HEK293T (cell line): ENCODE data around the gene SPINK7.

Source experiments
- CTCF ChIA-PET: fragments of 350-600 bp; formaldehyde crosslinking; extraction: SDS; loops from one replicate; lab custom pipeline; 2021; ENCODE audit warnings: antibody characterized with exemption, inconsistent platforms; lab: Yijun Ruan, JAX
- POLR2A ChIA-PET: fragments of 350-600 bp; formaldehyde crosslinking; extraction: SDS; loops from one replicate; lab custom pipeline; 2020; ENCODE audit warnings: antibody characterized with exemption, inconsistent platforms; lab: Yijun Ruan, JAX
- DNase-seq: peaks from one replicate; pipeline ENCODE4 v3.0.0; 2012; ENCODE audit warnings: mixed read lengths; ENCODE audit errors: extremely low spot score
- ARNT ChIP-seq: fragments of 450-650 bp; IDR thresholded peaks from 2 replicates; pipeline ENCODE4 v1.6.1; 2017; ENCODE audit warnings: mild to moderate bottlenecking
- BHLHE40 ChIP-seq: fragments of 450-650 bp; IDR thresholded peaks from 2 replicates; pipeline ENCODE4 v1.6.1; 2016; ENCODE audit warnings: mild to moderate bottlenecking, moderate library complexity, borderline replicate concordance
- CTBP1 ChIP-seq: fragments of 450-650 bp; IDR thresholded peaks from 2 replicates; pipeline ENCODE4 v1.6.1; 2016; ENCODE audit warnings: borderline replicate concordance
- ELF4 ChIP-seq: fragments of 450-650 bp; IDR thresholded peaks from 2 replicates; pipeline ENCODE4 v1.6.1; 2017; ENCODE audit warnings: antibody characterized with exemption
- FOXA1 ChIP-seq: fragments of 450-650 bp; IDR thresholded peaks from 2 replicates; pipeline ENCODE4 v1.6.1; 2016; ENCODE audit warnings: mild to moderate bottlenecking
- FOXK2 ChIP-seq: fragments of 450-650 bp; IDR thresholded peaks from 2 replicates; pipeline ENCODE4 v1.6.1; 2016; ENCODE audit warnings: mild to moderate bottlenecking
- FOXM1 ChIP-seq: fragments of 450-650 bp; IDR thresholded peaks from 2 replicates; pipeline ENCODE4 v1.6.1; 2017; ENCODE audit warnings: mild to moderate bottlenecking, borderline replicate concordance
- HDGF ChIP-seq: fragments of 450-650 bp; IDR thresholded peaks from 2 replicates; pipeline ENCODE4 v1.6.1; 2017; ENCODE audit warnings: antibody characterized with exemption, borderline replicate concordance
- L3MBTL2 ChIP-seq: fragments of 450-650 bp; conservative IDR thresholded peaks from 2 replicates; pipeline ENCODE4 v1.6.1; 2016; ENCODE audit warnings: mild to moderate bottlenecking
- LEF1 ChIP-seq: fragments of 450-650 bp; IDR thresholded peaks from 2 replicates; pipeline ENCODE4 v1.6.1; 2017; ENCODE audit warnings: mild to moderate bottlenecking, borderline replicate concordance
- NFRKB ChIP-seq: fragments of 450-650 bp; IDR thresholded peaks from 2 replicates; pipeline ENCODE4 v1.6.1; 2016; ENCODE audit warnings: mild to moderate bottlenecking, moderate library complexity
- PKNOX1 ChIP-seq: fragments of 450-650 bp; IDR thresholded peaks from 2 replicates; pipeline ENCODE4 v1.6.1; 2016
- SP1 ChIP-seq: fragments of 450-650 bp; IDR thresholded peaks from 2 replicates; pipeline ENCODE4 v1.6.1; 2017
- SUZ12 ChIP-seq: fragments of 450-650 bp; IDR thresholded peaks from 2 replicates; pipeline ENCODE4 v1.6.1; 2016; ENCODE audit warnings: mild to moderate bottlenecking
- TARDBP ChIP-seq: fragments of 450-650 bp; IDR thresholded peaks from 2 replicates; pipeline ENCODE4 v1.6.1; 2016
- ZNF384 ChIP-seq: fragments of 450-650 bp; IDR thresholded peaks from 2 replicates; pipeline ENCODE4 v1.6.1; 2016

SPINK7 gene

GRCh38 chr5:148297731-148298130, 14.5 kb upstream of the SPINK7 start:
- no peak for DNase-seq
- TF ChIP-seq LEF1, result no peak
- no peak for TF ChIP-seq L3MBTL2
- TF ChIP-seq BHLHE40, result no peak
- TF ChIP-seq FOXM1, result no peak
- TF ChIP-seq FOXA1, result no peak
- no peak for TF ChIP-seq SUZ12
- no peak for TF ChIP-seq ARNT
- no peak for TF ChIP-seq ZNF384
- no peak for TF ChIP-seq HDGF
- no peak for TF ChIP-seq NFRKB
- no peak for TF ChIP-seq PKNOX1
- TF ChIP-seq ELF4, result no peak
- TF ChIP-seq CTBP1, result no peak
- TF ChIP-seq FOXK2, result no peak
- no peak for TF ChIP-seq SP1
- no peak for TF ChIP-seq TARDBP
- CTCF ChIA-PET, result interaction anchor here (0.7 to 1.0 kb wide), 2 partner anchors 9 to 433 kb away, joined by 3 read pairs; no protein-coding TSS in a partner anchor
- POLR2A ChIA-PET, result no interaction called here

- ChIA-PET CTCF (no interaction called here), POLR2A (no interaction called here)
- TF ChIP-seq FOXM1 (no peak), HDGF (no peak), ZNF384 (no peak), BHLHE40 (no peak), PKNOX1 (no peak), FOXK2 (no peak), SUZ12 (no peak), TARDBP (no peak), NFRKB (no peak), FOXA1 (no peak), CTBP1 (no peak), L3MBTL2 (no peak), ARNT (no peak), SP1 (no peak), LEF1 (no peak), ELF4 (no peak)
- DNase-seq, result no peak
These were observed 5.8 kb upstream of the SPINK7 start for GRCh38 chr5:148306446-148306845.

- no peak for DNase-seq
- TF ChIP-seq ZNF384, result no peak
- TF ChIP-seq SP1, result no peak
- TF ChIP-seq CTBP1, result no peak
- no peak for TF ChIP-seq SUZ12
- TF ChIP-seq FOXK2, result no peak
- TF ChIP-seq FOXA1, result no peak
- no peak for TF ChIP-seq ELF4
- TF ChIP-seq TARDBP, result no peak
- no peak for TF ChIP-seq FOXM1
- no peak for TF ChIP-seq HDGF
- no peak for TF ChIP-seq NFRKB
- TF ChIP-seq ARNT, result no peak
- no peak for TF ChIP-seq LEF1
- no peak for TF ChIP-seq PKNOX1
- TF ChIP-seq BHLHE40, result no peak
- TF ChIP-seq L3MBTL2, result no peak
- POLR2A ChIA-PET, result no interaction called here
- CTCF ChIA-PET, result no interaction called here
These were observed 3.2 kb upstream of the SPINK7 start for GRCh38 chr5:148309019-148309418.

GRCh38 chr5:148309746-148310145, 2.5 kb upstream of the SPINK7 start:
- TF ChIP-seq BHLHE40 (no peak), HDGF (no peak)
- POLR2A ChIA-PET, result no interaction called here
- CTCF ChIA-PET, result interaction anchor here (0.7 kb wide), 1 partner anchor 65 kb away, joined by 3 read pairs; no protein-coding TSS in a partner anchor

DNA sequence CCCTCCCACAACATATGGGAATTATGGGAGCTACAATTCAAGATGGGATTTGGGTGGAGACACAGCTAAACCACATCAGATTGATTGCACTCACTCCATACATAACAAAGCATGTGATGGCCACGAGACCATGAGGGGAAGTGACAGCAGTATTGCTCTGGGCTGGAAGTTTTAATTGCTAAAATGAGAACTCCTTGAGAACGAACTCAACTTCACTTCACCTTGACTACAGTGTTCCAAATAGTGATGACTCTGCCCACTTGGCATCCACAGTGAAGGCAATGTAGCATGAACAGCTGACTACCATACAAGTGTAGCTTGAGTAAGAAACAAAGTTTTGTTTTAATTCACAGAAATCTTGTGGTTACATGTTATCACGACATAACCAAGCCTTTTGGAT, 739 bp upstream of the SPINK7 start:
- POLR2A ChIA-PET, result no interaction called here
- CTCF ChIA-PET, result no interaction called here
- TF ChIP-seq SUZ12, result no peak
- no peak for TF ChIP-seq ARNT
- no peak for TF ChIP-seq NFRKB
- no peak for TF ChIP-seq FOXM1
- no peak for TF ChIP-seq CTBP1
- no peak for TF ChIP-seq FOXK2
- DNase-seq, result no peak

More at GRCh38 chr5:148309746-148310145, 2.5 kb upstream of the SPINK7 start:
- no peak for DNase-seq

DNA sequence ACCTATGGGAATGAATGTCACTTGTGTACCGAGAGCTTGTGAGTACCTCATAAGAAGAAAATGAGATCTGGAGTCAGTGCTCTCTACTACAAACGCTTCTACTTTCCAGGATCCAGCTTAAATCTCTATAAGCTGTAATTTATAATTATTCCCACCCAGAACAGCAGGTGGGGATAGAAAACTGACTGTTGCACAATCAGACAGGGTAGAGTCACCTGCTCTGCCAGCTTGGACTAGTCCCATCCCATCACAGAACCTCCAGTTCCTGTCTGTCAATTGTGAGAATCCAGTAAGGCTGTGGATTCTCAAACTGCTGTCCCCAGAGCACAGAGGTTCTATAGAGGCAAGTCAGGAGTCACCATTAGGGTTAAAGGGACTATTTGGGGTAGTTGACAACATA, 2.0 kb downstream of the SPINK7 start:
- ChIA-PET CTCF (no interaction called here), POLR2A (interaction anchor here (0.7 kb wide), 1 partner anchor 40 kb away, joined by 3 read pairs; no protein-coding TSS in a partner anchor)

More for the DNA sequence above, 2.0 kb downstream of the SPINK7 start:
- no peak for DNase-seq
- TF ChIP-seq ZNF384, result no peak
- TF ChIP-seq TARDBP, result no peak
- no peak for TF ChIP-seq SP1
- no peak for TF ChIP-seq NFRKB
- TF ChIP-seq ELF4, result no peak
